Epithelial cell of esophagus (primary cell): Measurements from ENCODE around the gene KIAA0825.

ENCODE experiments used
- DNase-seq: peaks from one replicate; pipeline ENCODE4 v3.0.0; 2010; ENCODE audit warnings: low read depth
- H3K4me3 ChIP-seq: 2 replicates; pipeline ENCODE4 v1.5.1; 2011; ENCODE audit warnings: mild to moderate bottlenecking, low read length, control low read depth
- CTCF ChIP-seq: IDR thresholded peaks from 2 replicates; pipeline ENCODE4 v1.5.1; 2011; ENCODE audit warnings: low read depth, mild to moderate bottlenecking, low read length, control low read depth, inconsistent platforms; ENCODE audit not compliant: insufficient read depth; ENCODE audit errors: missing control alignments

KIAA0825 gene

GRCh38 chr5:94551858-94552257 is 66.5 kb downstream of the KIAA0825 start:
- H3K4me3 ChIP-seq = no peak overlapping the region
- DNase-seq = no peak
- TF ChIP-seq CTCF = no peak

- no peak for TF ChIP-seq CTCF
- no peak for DNase-seq
- H3K4me3 ChIP-seq = no peak overlapping the region
Observed at GRCh38 chr5:94545870-94546625, 72.4 kb downstream of the KIAA0825 start.

- DNase-seq = no peak
- H3K4me3 ChIP-seq = no peak overlapping the region
- TF ChIP-seq CTCF = no peak
Observed at GRCh38 chr5:94544875-94545547, 73.4 kb downstream of the KIAA0825 start.

GRCh38 chr5:94544031-94544650 is 74.3 kb downstream of the KIAA0825 start:
- DNase-seq = peak; percentile 28
- no peak overlapping the region for H3K4me3 ChIP-seq
- no peak for TF ChIP-seq CTCF

GRCh38 chr5:94540856-94541494 is 77.4 kb downstream of the KIAA0825 start:
- no peak overlapping the region for H3K4me3 ChIP-seq
- no peak for TF ChIP-seq CTCF
- no peak for DNase-seq

- H3K4me3 ChIP-seq = no peak overlapping the region
- TF ChIP-seq CTCF = no peak
- no peak for DNase-seq
Observed at GRCh38 chr5:94538260-94538659, 80.1 kb downstream of the KIAA0825 start.
